HG03060 (cell line): ENCODE measurements around the gene CDH22.

Experiments
- ATAC-seq: cut with Tn5 transposase; IDR thresholded peaks from one replicate; pipeline ENCODE4 v1.9.1; 2021; ENCODE audit warnings: low read depth, moderate number of reproducible peaks; ENCODE audit not compliant: unreplicated experiment

Gene CDH22

GRCh38 chr20:46251211-46251673 is 57.1 kb downstream of the CDH22 start:
- no peak for ATAC-seq

GRCh38 chr20:46250772-46251171 is 57.5 kb downstream of the CDH22 start:
- no peak for ATAC-seq

DNA sequence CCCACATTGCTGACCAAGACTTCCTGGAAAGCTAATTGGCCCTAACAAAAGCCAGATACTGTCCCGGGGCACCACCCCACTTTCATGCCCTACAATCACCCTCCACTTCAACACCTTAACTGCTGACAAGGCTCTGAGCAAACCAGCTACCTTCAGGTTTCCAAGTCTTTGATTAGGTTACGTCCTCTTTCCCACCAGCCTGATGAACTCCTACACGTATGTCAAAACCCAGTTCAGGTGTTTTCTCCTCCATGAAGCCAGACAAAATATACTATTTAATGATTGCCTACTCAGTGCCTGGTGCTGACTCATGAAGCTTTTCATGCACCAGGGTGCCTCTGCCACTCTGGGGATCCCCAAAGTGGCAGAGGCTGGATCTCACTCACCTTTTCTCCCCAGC is 58.6 kb downstream of the CDH22 start:
- no peak for ATAC-seq

DNA sequence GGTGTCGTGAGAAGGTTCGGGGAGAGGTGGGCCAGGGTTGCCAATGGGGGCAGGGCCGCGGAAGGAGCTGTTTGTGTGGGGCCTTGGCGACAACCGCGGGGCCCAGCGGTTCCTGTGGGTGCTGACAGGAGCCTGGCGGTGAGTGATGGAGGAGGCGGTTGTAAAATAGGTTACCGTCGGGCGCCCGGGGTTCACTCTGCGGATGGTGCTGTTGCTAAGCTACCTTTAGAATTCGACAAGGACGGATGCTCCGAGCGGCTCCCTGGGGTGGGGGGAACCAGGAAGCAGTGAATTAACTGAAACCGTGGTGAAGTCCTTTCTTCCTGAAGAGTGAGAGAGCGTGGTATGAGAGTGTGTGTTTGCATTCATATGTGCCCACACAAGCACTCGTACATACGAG is 61.7 kb downstream of the CDH22 start:
- no peak for ATAC-seq

DNA sequence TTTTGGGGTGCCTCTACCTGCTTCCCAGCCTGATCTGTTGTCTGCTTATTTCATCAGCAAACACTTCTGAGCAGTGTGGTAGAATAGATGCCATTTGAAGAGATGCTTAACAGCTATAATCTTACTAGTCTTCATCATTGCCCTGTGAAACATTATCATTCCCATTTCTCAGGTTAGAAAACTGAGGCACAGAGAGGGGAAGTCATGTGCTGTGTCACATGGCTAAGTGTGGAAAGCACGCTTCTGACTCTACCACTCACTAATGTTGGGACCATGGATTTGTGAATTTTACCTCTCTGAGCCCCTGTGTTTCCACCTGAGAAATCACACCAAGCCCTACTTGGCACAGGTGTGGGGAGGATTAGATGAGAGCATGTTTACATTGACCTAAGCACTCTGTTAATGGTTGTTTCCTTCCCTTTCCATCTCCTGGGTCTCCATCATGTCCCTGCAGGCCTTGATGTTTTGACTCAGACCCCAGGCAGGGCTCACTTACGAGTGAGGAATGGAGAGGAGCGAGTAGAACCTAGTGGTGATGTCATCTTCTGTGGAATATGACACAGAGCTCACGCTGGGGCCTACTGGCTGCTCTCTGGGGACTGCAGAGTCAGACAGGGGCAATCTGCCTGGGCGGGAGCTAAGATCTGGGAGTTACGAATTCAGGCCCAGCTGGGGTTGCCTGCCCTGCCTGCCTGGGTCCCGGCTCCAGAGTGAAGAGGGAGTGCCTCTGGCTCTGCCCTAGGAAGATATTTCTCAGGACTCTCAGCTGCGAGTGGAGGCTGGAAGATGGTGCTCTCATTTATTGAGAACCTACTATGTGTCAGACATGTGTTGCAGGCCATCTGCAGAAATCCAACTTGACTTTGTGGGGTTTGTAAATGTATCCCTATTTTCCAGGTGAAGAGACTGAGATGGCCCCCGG is 64.3 kb downstream of the CDH22 start:
- no peak for ATAC-seq

GRCh38 chr20:46242390-46242789 is 65.9 kb downstream of the CDH22 start:
- ATAC-seq = no peak

GRCh38 chr20:46240881-46241280 is 67.4 kb downstream of the CDH22 start:
- no peak for ATAC-seq

DNA sequence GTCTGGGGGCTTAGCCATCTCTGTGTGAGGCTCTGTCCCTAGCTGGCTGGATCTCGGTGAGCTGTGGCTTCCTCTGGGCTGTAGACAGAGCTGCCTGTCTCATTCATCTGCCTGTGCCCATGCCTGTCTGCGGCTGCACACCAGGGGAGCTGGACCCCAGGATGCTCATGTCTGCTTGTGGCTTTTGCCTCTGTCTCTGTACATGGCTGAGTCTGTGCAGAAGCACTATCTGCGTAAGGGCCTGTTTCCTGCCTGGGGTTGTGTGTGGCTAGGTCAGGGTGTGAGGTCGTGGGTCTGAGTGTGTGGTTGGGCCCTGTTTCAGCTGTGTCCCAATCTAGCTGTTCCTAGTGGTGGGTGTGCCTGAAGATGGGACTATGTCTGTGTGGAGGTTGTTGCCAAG is 68.2 kb downstream of the CDH22 start:
- ATAC-seq = no peak

- no peak for ATAC-seq
Observed at GRCh38 chr20:46237736-46238135, 70.6 kb downstream of the CDH22 start.

DNA sequence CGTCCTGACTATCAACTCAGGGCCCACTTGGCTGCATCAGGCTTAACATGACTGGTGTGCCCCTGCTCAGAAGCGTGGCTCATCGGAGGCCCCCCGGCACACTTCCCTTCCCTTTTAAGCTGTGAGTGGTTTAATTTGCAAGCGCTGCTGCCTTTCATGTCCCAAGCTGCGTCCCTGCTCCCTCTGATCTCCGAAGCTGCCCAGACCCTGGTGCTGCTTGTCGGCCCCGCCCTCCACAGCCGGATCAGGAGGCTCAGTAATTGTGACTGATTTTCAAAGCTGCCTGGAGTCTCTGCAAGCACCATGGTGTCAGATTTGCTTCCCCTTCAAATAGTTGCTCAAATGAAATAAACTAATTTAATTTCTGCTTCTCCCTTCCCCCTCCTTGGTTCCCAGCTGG is 71.1 kb downstream of the CDH22 start:
- ATAC-seq = no peak

DNA sequence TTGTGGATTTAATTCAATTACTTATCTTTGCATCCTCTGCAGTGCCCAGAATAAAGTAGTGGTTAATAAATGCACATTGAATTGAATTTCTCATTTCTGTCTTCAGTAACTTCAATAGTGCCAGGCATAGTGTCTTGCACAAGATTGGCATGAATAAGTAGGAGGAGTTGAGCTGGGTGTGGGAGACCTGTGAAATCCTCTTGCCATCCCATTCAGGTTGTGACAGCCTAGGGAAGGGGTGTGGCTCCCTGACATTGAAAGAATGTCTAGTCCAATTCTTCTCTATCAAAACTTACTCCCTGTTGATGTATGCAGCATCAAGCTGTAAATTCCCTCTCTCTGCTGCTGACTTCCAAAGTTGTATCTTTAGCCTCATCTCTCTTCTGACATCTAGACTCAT is 73.2 kb downstream of the CDH22 start:
- ATAC-seq = no peak

DNA sequence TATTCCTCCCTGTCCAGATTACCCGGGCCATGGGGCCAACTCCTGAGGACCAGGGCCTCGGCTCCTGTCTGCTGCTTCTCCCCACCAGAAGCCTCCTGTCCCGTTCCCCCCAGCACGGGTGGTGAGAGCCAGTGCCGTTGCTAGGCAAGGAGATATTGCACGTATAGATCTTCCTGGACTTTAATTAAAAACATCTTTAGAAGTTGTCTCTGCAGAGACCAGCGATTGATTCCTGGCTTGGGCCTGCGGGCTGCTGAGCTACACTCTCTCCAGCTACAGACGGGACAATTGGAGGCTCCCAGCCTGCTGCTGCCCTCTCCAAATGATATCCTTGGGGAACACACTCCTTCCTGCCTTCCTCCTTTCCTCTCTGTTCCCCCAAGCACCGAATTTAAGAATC is 74.6 kb downstream of the CDH22 start:
- ATAC-seq = no peak

GRCh38 chr20:46232539-46232938 is 75.8 kb downstream of the CDH22 start:
- ATAC-seq = no peak

GRCh38 chr20:46230801-46231282 is 77.5 kb downstream of the CDH22 start:
- ATAC-seq = no peak

DNA sequence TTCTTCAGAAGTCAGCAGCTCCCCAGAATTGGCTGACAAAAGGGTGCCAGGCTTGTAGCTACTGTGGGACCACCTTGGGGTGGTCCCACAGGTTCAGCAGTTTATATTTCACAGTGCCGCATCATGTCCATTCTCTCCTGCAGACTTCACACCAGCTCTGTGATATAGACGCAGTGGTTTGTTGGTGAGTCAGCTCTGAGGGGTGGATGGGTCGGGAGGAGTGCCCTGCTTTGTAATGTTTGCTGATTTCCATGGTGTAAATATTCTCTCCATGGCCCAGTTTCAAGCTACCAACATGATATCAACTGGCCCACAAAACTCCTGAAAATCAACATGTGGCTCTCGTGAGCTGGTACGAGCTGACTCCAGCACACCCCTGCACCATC is 78.2 kb downstream of the CDH22 start:
- ATAC-seq = no peak

- no peak for ATAC-seq
Observed at GRCh38 chr20:46229478-46230105, 78.7 kb downstream of the CDH22 start.

DNA sequence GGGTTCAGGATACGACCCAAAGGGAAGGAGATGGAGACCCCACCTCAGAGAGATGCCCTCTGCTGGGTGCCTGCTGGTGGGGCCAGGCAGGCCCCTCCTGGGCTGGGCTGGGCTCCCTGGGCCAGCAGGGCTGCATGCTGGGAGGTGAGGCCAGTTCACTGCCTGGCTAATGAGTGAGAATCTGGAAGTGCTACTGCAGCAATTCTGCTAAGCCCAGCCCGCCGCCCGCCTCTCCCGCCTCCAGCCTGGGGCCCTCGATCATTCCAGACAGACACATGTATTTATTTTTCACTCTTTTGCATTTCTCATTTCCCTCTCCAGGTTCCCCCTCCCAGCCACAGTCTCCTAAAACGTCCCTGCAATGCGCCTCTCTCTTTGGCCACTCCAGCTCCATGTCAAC is 79.6 kb downstream of the CDH22 start:
- no peak for ATAC-seq

DNA sequence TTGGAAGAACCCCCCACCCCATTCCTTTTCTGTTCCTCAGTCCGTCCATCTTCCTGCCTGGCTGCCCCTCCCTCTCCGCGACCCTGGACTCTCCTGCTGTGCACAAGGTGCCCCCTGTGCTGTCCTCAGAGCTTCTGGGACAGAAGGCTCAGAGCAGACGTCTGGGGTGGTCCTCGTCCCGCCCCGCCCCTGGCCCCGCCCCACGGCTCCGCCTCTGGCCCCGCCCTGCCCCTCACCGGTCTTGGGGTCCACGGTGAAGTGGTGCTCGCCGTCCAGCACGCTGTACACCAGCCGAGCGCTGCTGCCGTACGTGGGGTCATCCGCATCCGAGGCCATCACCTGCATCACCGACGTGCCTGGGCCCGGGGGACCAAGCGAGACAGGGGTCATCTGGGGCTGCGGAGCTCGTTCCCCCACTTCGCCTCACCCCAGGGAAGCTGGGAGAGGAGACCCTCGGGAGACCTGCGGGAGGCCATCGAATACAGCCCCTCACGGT is 81.0 kb downstream of the CDH22 start:
- no peak for ATAC-seq

DNA sequence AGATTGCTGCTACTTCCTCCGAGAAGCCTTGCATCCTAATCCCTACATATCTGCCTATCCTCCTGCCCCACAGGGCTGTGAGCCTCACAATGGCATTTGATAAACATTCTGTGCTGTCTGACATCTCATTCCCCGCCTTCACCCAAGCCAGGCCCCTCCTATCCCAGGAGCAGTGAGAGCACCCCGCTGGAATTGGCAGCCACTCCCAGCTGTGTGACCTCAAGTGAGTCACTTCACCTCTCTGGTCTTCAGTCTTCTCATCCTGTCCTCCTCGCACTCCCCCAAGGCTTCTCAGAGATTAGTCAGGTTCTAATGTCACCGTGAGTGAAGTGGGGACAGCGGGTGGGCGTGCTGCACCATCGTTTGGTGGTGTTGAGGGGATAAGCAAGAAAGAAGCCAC is 81.7 kb downstream of the CDH22 start:
- no peak for ATAC-seq

GRCh38 chr20:46222521-46223007 is 85.7 kb downstream of the CDH22 start:
- no peak for ATAC-seq

- ATAC-seq = no peak
Observed at GRCh38 chr20:46221256-46221833, 87.0 kb downstream of the CDH22 start.
